Measurements from ENCODE around the gene HS3ST3B1.

DNA sequence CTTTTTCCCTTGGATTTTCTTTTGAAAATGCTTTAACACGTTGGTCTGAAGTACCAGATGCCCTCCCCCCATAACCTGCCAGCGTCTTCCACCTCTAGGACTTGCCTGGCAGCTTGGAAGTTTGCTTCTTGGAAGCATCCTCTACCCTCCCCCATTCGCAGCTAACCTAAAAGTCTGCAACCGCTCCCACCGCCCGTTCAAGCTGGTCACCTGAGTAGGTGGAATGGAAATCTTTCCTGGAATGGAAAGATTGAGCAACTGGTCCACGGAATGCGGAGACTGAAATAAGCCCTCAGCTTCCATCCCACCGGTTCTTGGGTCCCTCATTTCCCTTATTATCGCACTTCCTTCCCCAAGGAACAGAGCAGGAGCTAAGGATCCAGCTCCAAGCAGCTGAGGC lies 31.4 kb downstream of the HS3ST3B1 start:
- TF ChIP-seq, protein P1, sequence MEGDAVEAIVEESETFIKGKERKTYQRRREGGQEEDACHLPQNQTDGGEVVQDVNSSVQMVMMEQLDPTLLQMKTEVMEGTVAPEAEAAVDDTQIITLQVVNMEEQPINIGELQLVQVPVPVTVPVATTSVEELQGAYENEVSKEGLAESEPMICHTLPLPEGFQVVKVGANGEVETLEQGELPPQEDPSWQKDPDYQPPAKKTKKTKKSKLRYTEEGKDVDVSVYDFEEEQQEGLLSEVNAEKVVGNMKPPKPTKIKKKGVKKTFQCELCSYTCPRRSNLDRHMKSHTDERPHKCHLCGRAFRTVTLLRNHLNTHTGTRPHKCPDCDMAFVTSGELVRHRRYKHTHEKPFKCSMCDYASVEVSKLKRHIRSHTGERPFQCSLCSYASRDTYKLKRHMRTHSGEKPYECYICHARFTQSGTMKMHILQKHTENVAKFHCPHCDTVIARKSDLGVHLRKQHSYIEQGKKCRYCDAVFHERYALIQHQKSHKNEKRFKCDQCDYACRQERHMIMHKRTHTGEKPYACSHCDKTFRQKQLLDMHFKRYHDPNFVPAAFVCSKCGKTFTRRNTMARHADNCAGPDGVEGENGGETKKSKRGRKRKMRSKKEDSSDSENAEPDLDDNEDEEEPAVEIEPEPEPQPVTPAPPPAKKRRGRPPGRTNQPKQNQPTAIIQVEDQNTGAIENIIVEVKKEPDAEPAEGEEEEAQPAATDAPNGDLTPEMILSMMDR (conservative IDR thresholded peaks at IDR 0.05; ENCODE audit: low read depth, low read length) = no peak
- no peak for TF ChIP-seq MAZ (IDR thresholded peaks at IDR 0.05; ENCODE audit: borderline replicate concordance, low read depth, low read length)
- TF ChIP-seq POLR2A (IDR thresholded peaks at IDR 0.05; ENCODE audit: low read depth, low read length) = no peak
- TF ChIP-seq RAD21 (IDR thresholded peaks at IDR 0.05; ENCODE audit: low read length) = no peak
- TF ChIP-seq MAFK (IDR thresholded peaks at IDR 0.05; ENCODE audit: low read depth, low read length) = no peak
- no peak for TF ChIP-seq BHLHE40 (IDR thresholded peaks at IDR 0.05; ENCODE audit: low read depth, low read length)
- TF ChIP-seq RCOR1 (IDR thresholded peaks at IDR 0.05; ENCODE audit: insufficient replicate concordance, low read length) = no peak
- no peak for TF ChIP-seq MXI1 (IDR thresholded peaks at IDR 0.05; ENCODE audit: borderline replicate concordance, low read depth, low read length)
- TF ChIP-seq, protein P2, sequence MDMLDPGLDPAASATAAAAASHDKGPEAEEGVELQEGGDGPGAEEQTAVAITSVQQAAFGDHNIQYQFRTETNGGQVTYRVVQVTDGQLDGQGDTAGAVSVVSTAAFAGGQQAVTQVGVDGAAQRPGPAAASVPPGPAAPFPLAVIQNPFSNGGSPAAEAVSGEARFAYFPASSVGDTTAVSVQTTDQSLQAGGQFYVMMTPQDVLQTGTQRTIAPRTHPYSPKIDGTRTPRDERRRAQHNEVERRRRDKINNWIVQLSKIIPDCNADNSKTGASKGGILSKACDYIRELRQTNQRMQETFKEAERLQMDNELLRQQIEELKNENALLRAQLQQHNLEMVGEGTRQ (IDR thresholded peaks at IDR 0.05; ENCODE audit: low read depth, low read length) = no peak
- TF ChIP-seq CEBPB (IDR thresholded peaks at IDR 0.05; ENCODE audit: low read depth, low read length) = no peak
- no peak for TF ChIP-seq NFE2L2 (IDR thresholded peaks at IDR 0.05; ENCODE audit: low read depth, low read length)
- TF ChIP-seq SMC3 (IDR thresholded peaks at IDR 0.05; ENCODE audit: low read depth, low read length) = no peak
- no peak for TF ChIP-seq RFX5 (IDR thresholded peaks at IDR 0.05; ENCODE audit: low read depth, low read length)
- TF ChIP-seq CHD1 (IDR thresholded peaks at IDR 0.05; ENCODE audit: low read depth, low read length) = no peak
